ENCODE measurements around the gene SRSF11. TPM values are rescaled to one million over a fixed set of nuclear protein-coding genes. Genes with fewer than 3 reads are reported as not detected.
"Not testable (repeated sequence)": the region's sequence is repeated elsewhere in the genome, so short reads cannot be mapped to it uniquely, and the experiment has no call there.

The SRSF11 gene
- total and polyA plus RNA-seq, 9 donors: 120 to 235 (median 177) TPM

- 100% methylated on average over 2 of the region's 3 CpGs for WGBS (ENCODE audit: insufficient coverage)
- Histone ChIP-seq H3K36me3 (ENCODE audit: control insufficient read depth, insufficient read depth, low read length) (no peaks in the 10 kb centered on the region), H3K9me3 (replicated peaks; ENCODE audit: control insufficient read depth, low read depth, low read length) (no peaks in the 10 kb centered on the region), H3K27me3 (ENCODE audit: control insufficient read depth, insufficient read depth, low read length) (no peaks in the 10 kb centered on the region), H3K4me3 (ENCODE audit: low read length) (no peak overlapping the region), H3K4me1 (ENCODE audit: control insufficient read depth, insufficient read depth, low read length) (no peaks in the 10 kb centered on the region), H3K27ac (ENCODE audit: low read length) (no peak overlapping the region)
- no peak for DNase-seq
Measured at GRCh38 chr1:70196333-70196732, 24.8 kb upstream of the SRSF11 start.

GRCh38 chr1:70200065-70200464 is 21.1 kb upstream of the SRSF11 start:
- no peak overlapping the region for H3K4me3 ChIP-seq (ENCODE audit: low read length)
- H3K4me1 ChIP-seq (ENCODE audit: control insufficient read depth, insufficient read depth, low read length): peaks cover 3% of the 10 kb centered on the region
- no CpG with 5 or more reads among the region's 4 CpGs for WGBS (ENCODE audit: insufficient coverage)
- H3K27ac ChIP-seq (ENCODE audit: low read length): no peak overlapping the region
- no peaks in the 10 kb centered on the region for H3K36me3 ChIP-seq (ENCODE audit: control insufficient read depth, insufficient read depth, low read length)
- no peaks in the 10 kb centered on the region for H3K9me3 ChIP-seq (replicated peaks; ENCODE audit: control insufficient read depth, low read depth, low read length)
- no peaks in the 10 kb centered on the region for H3K27me3 ChIP-seq (ENCODE audit: control insufficient read depth, insufficient read depth, low read length)
- no peak for DNase-seq

DNA sequence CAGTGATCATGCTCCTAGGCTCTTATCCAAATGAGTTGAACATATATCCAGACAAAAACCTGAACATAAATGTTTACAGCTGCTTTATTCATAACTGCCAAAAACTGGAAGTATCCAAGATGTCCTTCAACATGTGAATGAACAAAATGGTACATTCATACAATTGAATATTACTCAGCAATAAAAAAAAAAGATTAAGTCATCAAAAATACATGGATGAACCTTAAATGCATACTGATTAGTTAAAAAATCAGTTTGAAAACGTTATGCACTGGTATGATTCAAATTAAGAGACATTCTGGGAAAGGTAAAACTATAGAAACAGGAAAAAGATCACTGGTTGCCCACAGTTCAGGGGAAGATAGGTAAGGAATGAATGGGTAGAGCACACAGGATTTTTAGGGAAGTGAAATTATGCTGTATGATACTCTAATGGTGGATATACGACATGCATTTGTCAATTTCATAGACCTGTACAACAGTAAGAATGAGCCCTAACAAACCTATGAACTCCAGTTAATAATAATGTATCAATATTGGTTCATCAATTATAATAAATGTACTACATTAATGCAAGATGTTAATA is 18.9 kb upstream of the SRSF11 start:
- Histone ChIP-seq H3K4me3 (ENCODE audit: low read length) (no peak overlapping the region), H3K27me3 (ENCODE audit: control insufficient read depth, insufficient read depth, low read length) (no peaks in the 10 kb centered on the region), H3K36me3 (ENCODE audit: control insufficient read depth, insufficient read depth, low read length) (peaks cover 2% of the 10 kb centered on the region), H3K9me3 (replicated peaks; ENCODE audit: control insufficient read depth, low read depth, low read length) (no peaks in the 10 kb centered on the region), H3K4me1 (ENCODE audit: control insufficient read depth, insufficient read depth, low read length) (peaks cover 8% of the 10 kb centered on the region), H3K27ac (ENCODE audit: low read length) (no peak overlapping the region)
- 22% methylated on average over 1 of the region's 2 CpGs for WGBS (ENCODE audit: insufficient coverage)
- no peak for DNase-seq

DNA sequence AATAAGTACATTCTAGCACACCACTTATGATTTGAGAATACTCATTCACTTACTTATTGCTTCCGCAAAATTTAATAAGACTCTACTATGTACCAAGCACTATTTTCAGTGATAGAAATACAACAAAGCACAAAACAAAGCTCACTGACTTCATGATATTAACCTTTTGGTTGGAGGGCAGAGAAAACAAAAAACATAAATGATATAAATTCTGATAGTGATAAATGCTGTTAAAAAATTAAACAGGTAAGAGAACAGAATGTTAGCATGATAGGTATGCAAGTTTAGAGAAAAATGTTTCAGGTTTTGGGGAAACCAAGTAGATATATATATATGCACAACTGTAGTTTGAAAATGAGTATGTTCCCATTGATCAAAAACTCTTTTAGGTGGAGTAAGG is 17.0 kb upstream of the SRSF11 start:
- Histone ChIP-seq H3K27me3 (ENCODE audit: control insufficient read depth, insufficient read depth, low read length) (no peaks in the 10 kb centered on the region), H3K27ac (ENCODE audit: low read length) (no peak overlapping the region), H3K4me1 (ENCODE audit: control insufficient read depth, insufficient read depth, low read length) (peaks cover 12% of the 10 kb centered on the region), H3K9me3 (replicated peaks; ENCODE audit: control insufficient read depth, low read depth, low read length) (no peaks in the 10 kb centered on the region), H3K36me3 (ENCODE audit: control insufficient read depth, insufficient read depth, low read length) (peaks cover 9% of the 10 kb centered on the region), H3K4me3 (ENCODE audit: low read length) (no peak overlapping the region)
- WGBS (ENCODE audit: insufficient coverage): no CpG with 5 or more reads among the region's 1 CpG
- DNase-seq: no peak

- Histone ChIP-seq H3K27me3 (ENCODE audit: control insufficient read depth, insufficient read depth, low read length) (no peaks in the 10 kb centered on the region), H3K4me1 (ENCODE audit: control insufficient read depth, insufficient read depth, low read length) (peaks cover 12% of the 10 kb centered on the region), H3K27ac (ENCODE audit: low read length) (no peak overlapping the region), H3K36me3 (ENCODE audit: control insufficient read depth, insufficient read depth, low read length) (peaks cover 9% of the 10 kb centered on the region), H3K4me3 (ENCODE audit: low read length) (peak overlapping the region; percentile 90), H3K9me3 (replicated peaks; ENCODE audit: control insufficient read depth, low read depth, low read length) (no peaks in the 10 kb centered on the region)
- 0% methylated on average over 4 of the region's 4 CpGs for WGBS (ENCODE audit: insufficient coverage)
- DNase-seq: peak; percentile 7
Measured at GRCh38 chr1:70204600-70204999, 16.6 kb upstream of the SRSF11 start.

- peaks cover 9% of the 10 kb centered on the region for H3K36me3 ChIP-seq (ENCODE audit: control insufficient read depth, insufficient read depth, low read length)
- DNase-seq: no peak
- 0% methylated on average over 11 of the region's 11 CpGs for WGBS (ENCODE audit: insufficient coverage)
- H3K4me3 ChIP-seq (ENCODE audit: low read length): peak overlapping the region; percentile 90
- no peaks in the 10 kb centered on the region for H3K9me3 ChIP-seq (replicated peaks; ENCODE audit: control insufficient read depth, low read depth, low read length)
- peak overlapping the region; percentile 99 for H3K27ac ChIP-seq (ENCODE audit: low read length)
- no peaks in the 10 kb centered on the region for H3K27me3 ChIP-seq (ENCODE audit: control insufficient read depth, insufficient read depth, low read length)
- H3K4me1 ChIP-seq (ENCODE audit: control insufficient read depth, insufficient read depth, low read length): peaks cover 12% of the 10 kb centered on the region
Measured at GRCh38 chr1:70205071-70205433, 16.1 kb upstream of the SRSF11 start.

DNA sequence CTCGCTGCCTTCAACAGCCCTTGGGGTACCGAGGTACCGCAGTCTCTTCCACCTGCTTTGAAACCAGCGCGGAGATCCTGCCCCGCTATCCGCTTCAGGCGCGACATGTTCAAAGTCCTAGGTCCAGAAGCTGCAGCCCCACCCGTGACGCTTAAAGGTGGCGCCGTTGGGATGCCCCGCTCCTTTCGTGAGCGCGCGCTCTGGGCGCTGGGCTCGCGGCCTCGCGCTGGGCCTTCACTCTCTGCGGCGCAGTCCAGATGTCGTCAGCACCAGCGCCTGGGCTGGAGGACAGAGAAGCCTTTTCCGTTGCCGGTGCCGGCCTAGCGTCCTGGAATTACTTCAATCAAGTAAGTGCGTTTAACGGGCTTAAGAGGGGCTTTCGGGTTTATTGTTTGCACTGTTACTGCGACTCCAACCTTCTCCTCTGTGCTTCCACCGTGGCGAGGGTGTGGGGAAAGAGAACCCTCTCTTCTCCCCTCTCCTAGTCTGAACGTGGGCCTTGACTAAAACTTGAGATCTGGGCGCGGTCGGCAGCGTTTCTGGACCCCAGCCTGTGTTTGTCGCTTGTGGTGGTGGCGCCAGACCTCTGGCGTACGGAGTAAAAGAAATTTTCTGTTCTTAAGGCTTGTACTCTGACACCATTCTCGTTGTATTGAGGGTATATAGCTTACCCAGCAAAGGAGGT is 15.6 kb upstream of the SRSF11 start, which contains the start of gene LRRC40:
TSS of gene LRRC40 (minus strand) at position 146 of the 685 bp plus-strand sequence. CDS start at position 107, 39 bp downstream.
- Histone ChIP-seq H3K9me3 (replicated peaks; ENCODE audit: control insufficient read depth, low read depth, low read length) (no peaks in the 10 kb centered on the region), H3K36me3 (ENCODE audit: control insufficient read depth, insufficient read depth, low read length) (peaks cover 9% of the 10 kb centered on the region), H3K4me1 (ENCODE audit: control insufficient read depth, insufficient read depth, low read length) (peaks cover 12% of the 10 kb centered on the region), H3K27ac (ENCODE audit: low read length) (peak within 1 kb of the TSS; percentile 99), H3K4me3 (ENCODE audit: low read length) (peak within 1 kb of the TSS; percentile 90), H3K27me3 (ENCODE audit: control insufficient read depth, insufficient read depth, low read length) (no peaks in the 10 kb centered on the region)
- WGBS (ENCODE audit: insufficient coverage): 0% methylated on average over 31 of the region's 47 CpGs
- DNase-seq: peak; percentile 99

GRCh38 chr1:70206833-70207232 is 14.3 kb upstream of the SRSF11 start:
- H3K27ac ChIP-seq (ENCODE audit: low read length): peak overlapping the region; percentile 99
- not testable (repeated sequence) for H3K27me3 ChIP-seq (ENCODE audit: control insufficient read depth, insufficient read depth, low read length); H3K36me3 ChIP-seq (ENCODE audit: control insufficient read depth, insufficient read depth, low read length); H3K9me3 ChIP-seq (replicated peaks; ENCODE audit: control insufficient read depth, low read depth, low read length); DNase-seq
- WGBS (ENCODE audit: insufficient coverage): 86% methylated on average over 13 of the region's 17 CpGs
- H3K4me1 ChIP-seq (ENCODE audit: control insufficient read depth, insufficient read depth, low read length): peaks cover 12% of the 10 kb centered on the region
- H3K4me3 ChIP-seq (ENCODE audit: low read length): peak overlapping the region; percentile 90

GRCh38 chr1:70207492-70207891 is 13.7 kb upstream of the SRSF11 start:
- H3K27ac ChIP-seq (ENCODE audit: low read length): no peak overlapping the region
- DNase-seq: no peak

DNA sequence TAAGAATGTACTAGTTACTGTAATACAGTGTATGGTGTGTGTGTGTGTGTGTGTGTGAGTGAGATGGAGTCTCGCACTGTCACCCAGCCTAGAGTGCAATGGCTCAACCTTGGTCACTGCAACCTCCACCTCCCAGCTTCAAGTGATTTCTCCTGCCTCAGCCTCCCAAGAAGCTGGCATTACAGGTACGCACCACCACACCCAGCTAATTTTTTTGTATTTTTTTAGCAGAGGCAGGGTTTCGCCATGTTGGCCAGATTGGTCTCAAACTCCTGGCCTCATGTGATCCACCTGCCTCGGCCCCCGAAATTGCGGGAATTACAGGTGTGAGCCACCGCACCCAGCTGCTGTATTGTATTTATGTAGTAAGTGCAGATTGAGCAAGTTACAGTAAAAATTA is 12.9 kb upstream of the SRSF11 start:
- 95% methylated on average over 4 of the region's 7 CpGs for WGBS (ENCODE audit: insufficient coverage)
- peaks cover 12% of the 10 kb centered on the region for H3K4me1 ChIP-seq (ENCODE audit: control insufficient read depth, insufficient read depth, low read length)
- no peaks in the 10 kb centered on the region for H3K27me3 ChIP-seq (ENCODE audit: control insufficient read depth, insufficient read depth, low read length)

More at GRCh38 chr1:70207492-70207891, 13.7 kb upstream of the SRSF11 start:
- no peaks in the 10 kb centered on the region for H3K9me3 ChIP-seq (replicated peaks; ENCODE audit: control insufficient read depth, low read depth, low read length)
- peaks cover 9% of the 10 kb centered on the region for H3K36me3 ChIP-seq (ENCODE audit: control insufficient read depth, insufficient read depth, low read length)
- no peak overlapping the region for H3K4me3 ChIP-seq (ENCODE audit: low read length)
- no peaks in the 10 kb centered on the region for H3K27me3 ChIP-seq (ENCODE audit: control insufficient read depth, insufficient read depth, low read length)
- peaks cover 12% of the 10 kb centered on the region for H3K4me1 ChIP-seq (ENCODE audit: control insufficient read depth, insufficient read depth, low read length)
- 78% methylated on average over 2 of the region's 4 CpGs for WGBS (ENCODE audit: insufficient coverage)

More for the DNA sequence above, 12.9 kb upstream of the SRSF11 start:
- H3K9me3 ChIP-seq (replicated peaks; ENCODE audit: control insufficient read depth, low read depth, low read length): no peaks in the 10 kb centered on the region
- no peak for DNase-seq
- H3K4me3 ChIP-seq (ENCODE audit: low read length): no peak overlapping the region
- H3K36me3 ChIP-seq (ENCODE audit: control insufficient read depth, insufficient read depth, low read length): peaks cover 13% of the 10 kb centered on the region
- H3K27ac ChIP-seq (ENCODE audit: low read length): no peak overlapping the region

All from muscle of leg (tissue), 11 donors.